ENCODE data around the gene MBNL1.
A peak's percentile ranks its signal among the peaks of the same experiment; 100 is the strongest.
"Not testable (repeated sequence)": the region's sequence is repeated elsewhere in the genome, so short reads cannot be mapped to it uniquely, and the experiment has no call there.

The MBNL1 gene

DNA sequence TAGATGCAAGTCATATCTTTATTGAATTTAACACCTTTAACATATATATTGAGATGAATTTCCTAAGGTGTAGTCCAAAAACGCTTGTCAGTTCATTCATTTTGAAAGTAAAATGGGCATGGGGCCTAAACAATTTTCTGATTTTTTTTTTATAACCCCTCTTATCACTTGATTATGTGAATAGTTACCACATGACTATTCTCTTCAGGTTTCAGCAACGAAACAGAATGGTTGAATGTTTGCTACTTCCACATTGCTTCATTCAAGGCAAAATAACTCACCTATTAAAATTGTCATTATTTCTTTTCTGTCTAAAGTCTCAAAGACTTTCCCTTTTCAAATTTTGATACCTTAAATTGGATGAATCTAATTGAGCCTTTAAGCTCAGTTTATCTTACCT is 96.4 kb downstream of the MBNL1 start:
- Histone ChIP-seq H3K79me2 (ENCODE audit: control insufficient read depth, low read length) (peaks cover 99% of the 10 kb centered on the region), H3F3A (ENCODE audit: control insufficient read depth, insufficient read depth) (peaks cover 27% of the 10 kb centered on the region), H3K36me3 (ENCODE audit: control insufficient read depth, low read length) (peaks cover 67% of the 10 kb centered on the region), H3K4me1 (ENCODE audit: control insufficient read depth, low read length) (peaks cover 81% of the 10 kb centered on the region), H3K27ac (ENCODE audit: low read depth, low read length) (peak overlapping the region; percentile 23; the same call in 1 of the 2 replicates), H3K4me2 (ENCODE audit: low read length) (no peak overlapping the region), H3K9me3 (ENCODE audit: control insufficient read depth, insufficient read depth, low read length) (peaks cover 11% of the 10 kb centered on the region; the same call in 1 of the 2 replicates), H4K20me1 (ENCODE audit: control insufficient read depth, insufficient read depth, low read depth, low read length) (no peaks in the 10 kb centered on the region), H3K4me3 (ENCODE audit: low read length) (no peak overlapping the region), H3K9me2 (replicated peaks; ENCODE audit: control insufficient read depth, low read length) (no peaks in the 10 kb centered on the region), H3K27me3 (ENCODE audit: control insufficient read depth, low read length) (no peaks in the 10 kb centered on the region)
- TF ChIP-seq, protein P1, sequence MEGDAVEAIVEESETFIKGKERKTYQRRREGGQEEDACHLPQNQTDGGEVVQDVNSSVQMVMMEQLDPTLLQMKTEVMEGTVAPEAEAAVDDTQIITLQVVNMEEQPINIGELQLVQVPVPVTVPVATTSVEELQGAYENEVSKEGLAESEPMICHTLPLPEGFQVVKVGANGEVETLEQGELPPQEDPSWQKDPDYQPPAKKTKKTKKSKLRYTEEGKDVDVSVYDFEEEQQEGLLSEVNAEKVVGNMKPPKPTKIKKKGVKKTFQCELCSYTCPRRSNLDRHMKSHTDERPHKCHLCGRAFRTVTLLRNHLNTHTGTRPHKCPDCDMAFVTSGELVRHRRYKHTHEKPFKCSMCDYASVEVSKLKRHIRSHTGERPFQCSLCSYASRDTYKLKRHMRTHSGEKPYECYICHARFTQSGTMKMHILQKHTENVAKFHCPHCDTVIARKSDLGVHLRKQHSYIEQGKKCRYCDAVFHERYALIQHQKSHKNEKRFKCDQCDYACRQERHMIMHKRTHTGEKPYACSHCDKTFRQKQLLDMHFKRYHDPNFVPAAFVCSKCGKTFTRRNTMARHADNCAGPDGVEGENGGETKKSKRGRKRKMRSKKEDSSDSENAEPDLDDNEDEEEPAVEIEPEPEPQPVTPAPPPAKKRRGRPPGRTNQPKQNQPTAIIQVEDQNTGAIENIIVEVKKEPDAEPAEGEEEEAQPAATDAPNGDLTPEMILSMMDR (IDR thresholded peaks at IDR 0.05; ENCODE audit: low read depth, low read length, poor library complexity, severe bottlenecking) = no peak
- no peak for TF ChIP-seq EZH2phosphoT487 (IDR thresholded peaks at IDR 0.05; ENCODE audit: borderline replicate concordance, low read length)

DNA sequence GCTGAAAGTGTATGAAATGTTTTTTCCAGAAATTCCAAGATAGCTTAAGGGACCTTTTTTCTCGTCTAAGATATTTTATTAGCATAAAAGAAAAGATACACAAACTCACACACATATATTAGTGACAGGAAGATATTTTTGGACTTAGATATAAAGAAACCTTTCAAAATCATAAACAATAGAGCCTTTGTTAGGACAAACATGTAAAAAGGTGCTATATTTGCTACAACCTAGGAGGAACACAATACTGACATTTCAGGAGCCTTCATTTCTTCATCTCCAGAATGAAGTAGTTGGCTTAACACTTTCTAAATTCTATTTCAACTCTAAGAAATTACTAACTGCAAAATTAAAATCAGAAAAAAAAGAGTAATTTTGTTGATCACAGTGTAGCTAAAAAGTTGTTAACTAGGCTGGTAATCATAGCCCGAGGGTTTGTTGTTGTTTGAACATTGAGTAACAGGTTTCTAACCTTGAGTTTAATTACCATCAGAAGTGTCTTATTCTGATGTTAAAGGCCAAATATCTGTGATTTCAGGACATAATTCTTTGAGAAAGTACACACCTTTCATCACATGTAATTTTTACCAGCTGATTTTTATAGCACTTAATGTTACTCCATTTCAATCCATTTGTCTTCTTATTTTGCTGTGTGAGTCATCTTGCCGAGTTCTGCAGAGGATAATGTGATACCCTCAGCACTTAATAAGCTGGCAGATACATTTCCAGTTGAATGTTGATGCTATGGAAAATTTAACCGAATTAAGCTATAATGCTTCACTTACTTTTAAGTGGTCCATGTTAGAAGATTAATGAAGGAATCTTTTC is 97.3 kb downstream of the MBNL1 start:
- Histone ChIP-seq H3K79me2 (ENCODE audit: control insufficient read depth, low read length) (peaks cover 99% of the 10 kb centered on the region), H3K36me3 (ENCODE audit: control insufficient read depth, low read length) (peaks cover 68% of the 10 kb centered on the region), H3K4me2 (ENCODE audit: low read length) (no peak overlapping the region), H3K27me3 (ENCODE audit: control insufficient read depth, low read length) (no peaks in the 10 kb centered on the region), H3K27ac (ENCODE audit: low read depth, low read length) (peak overlapping the region; percentile 23), H3K9me3 (ENCODE audit: control insufficient read depth, insufficient read depth, low read length) (peaks cover 11% of the 10 kb centered on the region; the same call in 1 of the 2 replicates), H3F3A (ENCODE audit: control insufficient read depth, insufficient read depth) (peaks cover 27% of the 10 kb centered on the region), H3K4me3 (ENCODE audit: low read length) (no peak overlapping the region), H3K4me1 (ENCODE audit: control insufficient read depth, low read length) (peaks cover 88% of the 10 kb centered on the region), H4K20me1 (ENCODE audit: control insufficient read depth, insufficient read depth, low read depth, low read length) (no peaks in the 10 kb centered on the region), H3K9me2 (replicated peaks; ENCODE audit: control insufficient read depth, low read length) (no peaks in the 10 kb centered on the region)
- TF ChIP-seq, protein P1 (IDR thresholded peaks at IDR 0.05; ENCODE audit: low read depth, low read length, poor library complexity, severe bottlenecking) = no peak
- no peak for TF ChIP-seq EZH2phosphoT487 (IDR thresholded peaks at IDR 0.05; ENCODE audit: borderline replicate concordance, low read length)

DNA sequence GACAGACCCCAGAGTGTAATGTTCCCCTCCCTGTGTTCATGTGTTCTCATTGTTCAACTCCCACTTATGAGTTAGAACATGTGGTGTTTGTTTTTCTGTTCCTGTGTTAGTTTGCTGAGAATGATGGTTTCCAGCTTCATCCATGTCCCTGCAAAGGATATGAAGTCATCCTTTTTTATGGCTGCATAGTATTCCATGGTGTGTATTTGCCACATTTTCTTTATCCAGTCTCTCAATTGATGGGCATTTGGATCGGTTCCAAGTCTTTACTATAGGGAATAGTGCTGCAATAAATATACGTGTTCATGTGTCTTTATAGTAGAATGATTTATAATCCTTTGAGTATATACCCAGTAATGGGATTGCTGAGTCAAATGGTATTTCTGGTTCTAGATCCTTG is 98.5 kb downstream of the MBNL1 start:
- Histone ChIP-seq H3K9me3 (ENCODE audit: control insufficient read depth, insufficient read depth, low read length) (peaks cover 11% of the 10 kb centered on the region; the same call in 1 of the 2 replicates), H3K4me2 (ENCODE audit: low read length) (peak overlapping the region; percentile 27; the same call in 1 of the 2 replicates), H3K36me3 (ENCODE audit: control insufficient read depth, low read length) (peaks cover 70% of the 10 kb centered on the region), H3F3A (ENCODE audit: control insufficient read depth, insufficient read depth) (peaks cover 27% of the 10 kb centered on the region), H3K4me1 (ENCODE audit: control insufficient read depth, low read length) (peaks cover 89% of the 10 kb centered on the region), H3K79me2 (ENCODE audit: control insufficient read depth, low read length) (peaks cover 99% of the 10 kb centered on the region)
- not testable (repeated sequence) for H3K27me3 ChIP-seq (ENCODE audit: control insufficient read depth, low read length); H4K20me1 ChIP-seq (ENCODE audit: control insufficient read depth, insufficient read depth, low read depth, low read length); H3K9me2 ChIP-seq (replicated peaks; ENCODE audit: control insufficient read depth, low read length); H3K4me3 ChIP-seq (ENCODE audit: low read length); H3K27ac ChIP-seq (ENCODE audit: low read depth, low read length)

DNA sequence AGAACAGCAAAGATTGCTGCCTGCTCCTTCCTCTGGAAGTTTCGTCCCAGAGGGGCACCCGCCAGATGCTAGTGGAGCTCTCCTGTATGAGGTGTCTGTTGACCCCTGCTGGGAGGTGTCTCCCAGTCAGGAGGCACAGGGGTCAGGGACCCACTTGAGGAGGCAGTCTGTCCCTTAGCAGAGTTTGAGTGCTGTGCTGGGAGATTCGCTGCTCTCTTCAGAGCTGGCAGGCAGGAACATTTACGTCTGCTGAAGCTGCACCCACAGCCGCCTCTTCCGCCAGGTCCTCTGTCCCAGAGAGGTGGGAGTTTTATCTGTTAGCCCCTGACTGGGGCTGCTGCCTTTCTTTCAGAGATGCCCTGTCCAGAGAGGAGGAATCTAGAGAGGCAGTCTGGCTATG is 103.9 kb downstream of the MBNL1 start:
- peaks cover 97% of the 10 kb centered on the region for H3K4me1 ChIP-seq (ENCODE audit: control insufficient read depth, low read length)
- H3K27ac ChIP-seq (ENCODE audit: low read depth, low read length) = peak overlapping the region; percentile 96
- 0 out of 2 replicates have a peak overlapping the region, but pooled peaks have one; percentile 13 for H3K4me3 ChIP-seq (ENCODE audit: low read length)
- peaks cover 41% of the 10 kb centered on the region for H3F3A ChIP-seq (ENCODE audit: control insufficient read depth, insufficient read depth)
- peak overlapping the region; percentile 56 for H3K4me2 ChIP-seq (ENCODE audit: low read length)
- H4K20me1 ChIP-seq (ENCODE audit: control insufficient read depth, insufficient read depth, low read depth, low read length); H3K27me3 ChIP-seq (ENCODE audit: control insufficient read depth, low read length); H3K9me2 ChIP-seq (replicated peaks; ENCODE audit: control insufficient read depth, low read length); H3K9me3 ChIP-seq (ENCODE audit: control insufficient read depth, insufficient read depth, low read length): not testable (repeated sequence)
- H3K36me3 ChIP-seq (ENCODE audit: control insufficient read depth, low read length) = peaks cover 40% of the 10 kb centered on the region
- H3K79me2 ChIP-seq (ENCODE audit: control insufficient read depth, low read length) = peaks cover 90% of the 10 kb centered on the region
